PC-3 (cell line): ENCODE results near the gene ZNF423.

Experiments used
- CTCF ChIP-seq: fragments of 300-600 bp; sonication (generic); conservative IDR thresholded peaks from 2 replicates; pipeline ENCODE4 v1.5.1; 2017; ENCODE audit warnings: antibody characterized with exemption, low read depth, mild to moderate bottlenecking, low read length
- EZH2 ChIP-seq: fragments of 300-600 bp; sonication (generic); IDR thresholded peaks from one replicate; pipeline ENCODE4 v1.6.1; 2017; ENCODE audit warnings: antibody characterized with exemption, mild to moderate bottlenecking, low read length; ENCODE audit not compliant: unreplicated experiment
- EZH2phosphoT487 ChIP-seq: fragments of 300-600 bp; sonication (generic); IDR thresholded peaks from 2 replicates; pipeline ENCODE4 v1.6.1; 2018; ENCODE audit warnings: mild to moderate bottlenecking, antibody characterized with exemption, low read length, borderline replicate concordance

DNA sequence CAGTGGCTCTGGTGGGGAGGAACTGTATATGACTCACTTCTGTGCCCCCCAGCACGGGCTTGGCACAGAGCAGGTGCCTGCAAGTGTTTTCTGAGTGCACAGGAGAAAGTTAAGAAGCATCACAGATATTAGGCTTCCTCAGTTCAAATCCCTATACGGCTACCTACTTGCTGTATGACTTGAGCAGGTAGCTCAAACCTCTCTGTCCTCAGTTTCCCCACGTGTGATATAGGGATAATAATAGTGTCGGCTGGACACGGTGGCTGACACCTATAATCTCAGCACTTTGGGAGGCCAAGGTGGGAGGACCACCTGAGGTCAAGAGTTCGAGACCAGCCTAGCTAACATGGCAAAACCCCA, 386.6 kb downstream of the ZNF423 start:
- TF ChIP-seq CTCF = no peak
- TF ChIP-seq EZH2 = no peak
- TF ChIP-seq EZH2phosphoT487 = no peak
